GM23338 (cell line): ENCODE results near the gene ABI3.

ENCODE experiments used
- CREB1 ChIP-seq: fragments of 250-450 bp; sonication (Bioruptor Pico); IDR thresholded peaks from 2 replicates; pipeline ENCODE4 v1.5.0; 2020; ENCODE audit warnings: low read depth, mild to moderate bottlenecking, moderate library complexity
- CTCF ChIP-seq, 2 experiments: fragments of 200-600 bp in 1 of 2; sonication (generic) in 1 of 2; conservative IDR thresholded peaks; 2 replicates each; pipeline versions ENCODE4 v1.5.1 to v1.6.1; 2016 to 2017; ENCODE audit warnings: antibody characterized with exemption in 2 of 2, low read depth in 2 of 2, mild to moderate bottlenecking in 2 of 2, moderate library complexity in 1 of 2
- EZH2 ChIP-seq: fragments of 200-600 bp; sonication (generic); IDR thresholded peaks from one replicate; pipeline ENCODE4 v1.8.0; 2017; ENCODE audit warnings: antibody characterized with exemption, mild to moderate bottlenecking, low read depth; ENCODE audit not compliant: unreplicated experiment
- EZH2phosphoT487 ChIP-seq: fragments of 200-600 bp; sonication (generic); IDR thresholded peaks from one replicate; pipeline ENCODE4 v1.8.1; 2018; ENCODE audit warnings: antibody characterized with exemption; ENCODE audit not compliant: unreplicated experiment
- NANOG ChIP-seq: IDR thresholded peaks from 2 replicates; pipeline ENCODE4 v1.6.1; 2016; ENCODE audit warnings: antibody characterized with exemption, borderline replicate concordance
- POLR2AphosphoS5 ChIP-seq: IDR thresholded peaks from 2 replicates; pipeline ENCODE4 v1.6.1; 2016; ENCODE audit warnings: antibody characterized with exemption, low read depth
- TF ChIP-seq, protein P1 (sequence below): IDR thresholded peaks from one replicate; pipeline ENCODE4 v1.6.1; 2018; ENCODE audit warnings: antibody characterized with exemption; ENCODE audit not compliant: unreplicated experiment

DNA sequence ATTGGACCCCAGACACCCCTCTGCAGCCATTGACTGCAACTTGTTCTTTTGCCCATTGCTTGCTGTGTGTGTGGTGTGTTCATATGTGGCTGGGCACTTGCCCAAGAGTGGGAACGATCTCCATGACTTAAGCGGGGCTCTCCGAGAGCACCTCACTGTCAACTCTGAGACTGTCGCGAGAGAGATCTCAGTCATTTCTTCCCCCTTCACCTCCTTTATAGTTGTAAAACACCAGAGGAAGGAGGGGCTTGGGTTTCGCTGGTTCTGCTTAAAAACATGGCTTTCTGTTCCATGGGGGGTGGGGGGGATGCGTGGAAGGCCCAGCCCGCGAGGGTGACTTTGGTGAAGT is 12.6 kb downstream of the ABI3 start:
- TF ChIP-seq CREB1 (CRISPR knock-in tag) (no peak), CTCF (conservative IDR thresholded peaks at IDR 0.05; ENCODE audit: low read depth in 2 of 2) (no peak), POLR2AphosphoS5 (no peak), EZH2 (no peak), EZH2phosphoT487 (no peak), NANOG (no peak)
- TF ChIP-seq, protein P1, sequence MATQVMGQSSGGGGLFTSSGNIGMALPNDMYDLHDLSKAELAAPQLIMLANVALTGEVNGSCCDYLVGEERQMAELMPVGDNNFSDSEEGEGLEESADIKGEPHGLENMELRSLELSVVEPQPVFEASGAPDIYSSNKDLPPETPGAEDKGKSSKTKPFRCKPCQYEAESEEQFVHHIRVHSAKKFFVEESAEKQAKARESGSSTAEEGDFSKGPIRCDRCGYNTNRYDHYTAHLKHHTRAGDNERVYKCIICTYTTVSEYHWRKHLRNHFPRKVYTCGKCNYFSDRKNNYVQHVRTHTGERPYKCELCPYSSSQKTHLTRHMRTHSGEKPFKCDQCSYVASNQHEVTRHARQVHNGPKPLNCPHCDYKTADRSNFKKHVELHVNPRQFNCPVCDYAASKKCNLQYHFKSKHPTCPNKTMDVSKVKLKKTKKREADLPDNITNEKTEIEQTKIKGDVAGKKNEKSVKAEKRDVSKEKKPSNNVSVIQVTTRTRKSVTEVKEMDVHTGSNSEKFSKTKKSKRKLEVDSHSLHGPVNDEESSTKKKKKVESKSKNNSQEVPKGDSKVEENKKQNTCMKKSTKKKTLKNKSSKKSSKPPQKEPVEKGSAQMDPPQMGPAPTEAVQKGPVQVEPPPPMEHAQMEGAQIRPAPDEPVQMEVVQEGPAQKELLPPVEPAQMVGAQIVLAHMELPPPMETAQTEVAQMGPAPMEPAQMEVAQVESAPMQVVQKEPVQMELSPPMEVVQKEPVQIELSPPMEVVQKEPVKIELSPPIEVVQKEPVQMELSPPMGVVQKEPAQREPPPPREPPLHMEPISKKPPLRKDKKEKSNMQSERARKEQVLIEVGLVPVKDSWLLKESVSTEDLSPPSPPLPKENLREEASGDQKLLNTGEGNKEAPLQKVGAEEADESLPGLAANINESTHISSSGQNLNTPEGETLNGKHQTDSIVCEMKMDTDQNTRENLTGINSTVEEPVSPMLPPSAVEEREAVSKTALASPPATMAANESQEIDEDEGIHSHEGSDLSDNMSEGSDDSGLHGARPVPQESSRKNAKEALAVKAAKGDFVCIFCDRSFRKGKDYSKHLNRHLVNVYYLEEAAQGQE: no peak
